NK-92 (cell line): Measurements from ENCODE around the gene ELOVL4.

Experiments used
- DNase-seq: peaks from one replicate; lab custom pipeline; 2025; ENCODE audit not compliant: unreplicated experiment; lab: John Stamatoyannopoulos, UW

ELOVL4 gene

GRCh38 chr6:79913369-79913768 lies 34.0 kb downstream of the ELOVL4 start:
- no peak for DNase-seq

GRCh38 chr6:79911992-79912391 lies 35.4 kb downstream of the ELOVL4 start:
- DNase-seq, result no peak

- no peak for DNase-seq
Measured at GRCh38 chr6:79909517-79909916, 37.8 kb downstream of the ELOVL4 start.

GRCh38 chr6:79902046-79902445 lies 45.3 kb downstream of the ELOVL4 start:
- no peak for DNase-seq

GRCh38 chr6:79898076-79898475 lies 49.3 kb downstream of the ELOVL4 start:
- DNase-seq, result no peak

- no peak for DNase-seq
Measured at GRCh38 chr6:79896075-79896449, 51.3 kb downstream of the ELOVL4 start.

GRCh38 chr6:79895382-79896074 lies 51.8 kb downstream of the ELOVL4 start:
- DNase-seq, result no peak

GRCh38 chr6:79894939-79895338 lies 52.4 kb downstream of the ELOVL4 start:
- no peak for DNase-seq

GRCh38 chr6:79888587-79888986 lies 58.8 kb downstream of the ELOVL4 start:
- no peak for DNase-seq

- no peak for DNase-seq
Measured at GRCh38 chr6:79878142-79878748, 69.1 kb downstream of the ELOVL4 start.

- no peak for DNase-seq
Measured at GRCh38 chr6:79874531-79875134, 72.7 kb downstream of the ELOVL4 start.

- no peak for DNase-seq
Measured at GRCh38 chr6:79872986-79873385, 74.4 kb downstream of the ELOVL4 start.

GRCh38 chr6:79872303-79872702 lies 75.0 kb downstream of the ELOVL4 start:
- no peak for DNase-seq

- DNase-seq, result no peak
Measured at GRCh38 chr6:79869600-79870084, 77.7 kb downstream of the ELOVL4 start.

- no peak for DNase-seq
Measured at GRCh38 chr6:79869184-79869583, 78.2 kb downstream of the ELOVL4 start.

- no peak for DNase-seq
Measured at GRCh38 chr6:79868098-79868722, 79.1 kb downstream of the ELOVL4 start.
